Astrocyte (in vitro differentiated cells and primary cell): ENCODE data around the gene RPN2. TPM values are rescaled to one million over a fixed set of nuclear protein-coding genes. Genes with fewer than 3 reads are reported as not detected.

Source experiments
- DNase-seq: peaks from one replicate; pipeline ENCODE4 v3.0.0-alpha.2; 2010; ENCODE audit warnings: low read depth
- FAIRE-seq: peaks from 2 replicates; lab custom pipeline; 2011; peaks lifted over from hg19 to GRCh38; lab: Jason Lieb, UNC
- H2AFZ ChIP-seq: 2 replicates; pipeline ENCODE4 v1.6.0; 2012; ENCODE audit warnings: low read depth, low read length, inconsistent platforms
- H3K27ac ChIP-seq: 2 replicates; pipeline ENCODE4 v1.5.1; 2011; ENCODE audit warnings: low read depth, low read length, inconsistent platforms
- H3K27me3 ChIP-seq: 2 replicates; pipeline ENCODE4 v1.6.0; 2011; ENCODE audit warnings: low read length, inconsistent platforms; ENCODE audit not compliant: insufficient read depth
- H3K36me3 ChIP-seq: 2 replicates; pipeline ENCODE4 v1.5.1; 2011; ENCODE audit warnings: low read length, inconsistent platforms; ENCODE audit not compliant: insufficient read depth
- H3K4me1 ChIP-seq: 2 replicates; pipeline ENCODE4 v1.5.1; 2011; ENCODE audit warnings: low read length, inconsistent platforms; ENCODE audit not compliant: insufficient read depth
- H3K4me2 ChIP-seq: 2 replicates; pipeline ENCODE4 v1.6.0; 2012; ENCODE audit warnings: low read length, inconsistent platforms
- H3K4me3 ChIP-seq: 2 replicates; pipeline ENCODE4 v1.5.1; 2011; ENCODE audit warnings: low read depth, mild to moderate bottlenecking, low read length, inconsistent platforms; ENCODE audit not compliant: insufficient read depth
- H3K79me2 ChIP-seq: 2 replicates; pipeline ENCODE4 v1.6.0; 2012; ENCODE audit warnings: mild to moderate bottlenecking, low read length, inconsistent platforms; ENCODE audit not compliant: insufficient read depth
- H3K9ac ChIP-seq: 2 replicates; pipeline ENCODE4 v1.6.0; 2012; ENCODE audit warnings: mild to moderate bottlenecking, low read length, inconsistent platforms
- H3K9me3 ChIP-seq: 2 replicates; pipeline ENCODE4 v1.5.1; 2012; ENCODE audit warnings: low read depth, mild to moderate bottlenecking, low read length, inconsistent platforms; ENCODE audit not compliant: insufficient read depth
- H4K20me1 ChIP-seq: 2 replicates; pipeline ENCODE4 v1.6.0; 2012; ENCODE audit warnings: low read length, inconsistent platforms; ENCODE audit not compliant: insufficient read depth
- H3K27ac Mint-ChIP-seq: one replicate; pipeline ENCODE4 v1.8.0; 2021; ENCODE audit warnings: mild to moderate bottlenecking, mixed read lengths; ENCODE audit not compliant: unreplicated experiment
- H3K27me3 Mint-ChIP-seq: one replicate; pipeline ENCODE4 v1.8.0; 2021; ENCODE audit warnings: low read depth, mixed read lengths; ENCODE audit not compliant: unreplicated experiment
- H3K36me3 Mint-ChIP-seq: one replicate; pipeline ENCODE4 v1.8.0; 2021; ENCODE audit warnings: low read depth, mixed read lengths; ENCODE audit not compliant: unreplicated experiment
- H3K4me1 Mint-ChIP-seq: one replicate; pipeline ENCODE4 v1.8.0; 2021; ENCODE audit warnings: low read depth, mixed read lengths; ENCODE audit not compliant: unreplicated experiment
- H3K4me3 Mint-ChIP-seq: one replicate; pipeline ENCODE4 v1.8.0; 2021; ENCODE audit warnings: mild to moderate bottlenecking, moderate library complexity, mixed read lengths; ENCODE audit not compliant: unreplicated experiment
- H3K9me3 Mint-ChIP-seq: one replicate; pipeline ENCODE4 v1.8.0; 2021; ENCODE audit warnings: mild to moderate bottlenecking, mixed read lengths; ENCODE audit not compliant: unreplicated experiment
- CTCF ChIP-seq: IDR thresholded peaks from 2 replicates; pipeline ENCODE4 v1.5.1; 2011; ENCODE audit warnings: low read depth, mild to moderate bottlenecking, inconsistent platforms, low read length, moderate library complexity; ENCODE audit not compliant: insufficient read depth
- EZH2 ChIP-seq: IDR thresholded peaks from 2 replicates; pipeline ENCODE4 v1.6.1; 2012; ENCODE audit warnings: mild to moderate bottlenecking, low read length, inconsistent platforms; ENCODE audit not compliant: insufficient read depth
- total RNA-seq: library from RNA; stranded (reverse); gene quantifications from 2 replicates; pipeline ENCODE4 v1.2.1, GENCODE V29; 2021

RPN2 gene
- total RNA-seq, 1 donor from 2014 or later = 259 TPM

GRCh38 chr20:37218976-37219375 lies 39.8 kb downstream of the RPN2 start:
- Histone ChIP-seq H3K9me3 (no peaks in the 10 kb centered on the region), H3K27me3 (no peaks in the 10 kb centered on the region), H3K4me1 (peaks cover 4% of the 10 kb centered on the region), H3K4me3 (no peak overlapping the region), H4K20me1 (peaks cover 36% of the 10 kb centered on the region), H3K79me2 (peaks cover 5% of the 10 kb centered on the region), H2AFZ (no peak overlapping the region), H3K4me2 (no peak overlapping the region), H3K9ac (no peak overlapping the region), H3K36me3 (peaks cover 20% of the 10 kb centered on the region), H3K27ac (no peak overlapping the region)
- H3K36me3 Mint-ChIP-seq = peaks cover 5% of the 10 kb centered on the region
- peaks cover 10% of the 10 kb centered on the region for H3K4me1 Mint-ChIP-seq
- H3K9me3 Mint-ChIP-seq = no peaks in the 10 kb centered on the region
- no peaks in the 10 kb centered on the region for H3K27me3 Mint-ChIP-seq
- DNase-seq (no peak), FAIRE-seq (no peak)
- no peak overlapping the region for H3K4me3 Mint-ChIP-seq
- no peak overlapping the region for H3K27ac Mint-ChIP-seq
- TF ChIP-seq CTCF = no peak

- Mint-ChIP-seq H3K36me3 (peaks cover 9% of the 10 kb centered on the region), H3K4me3 (no peak overlapping the region), H3K4me1 (peaks cover 10% of the 10 kb centered on the region), H3K27ac (no peak overlapping the region), H3K27me3 (no peaks in the 10 kb centered on the region), H3K9me3 (no peaks in the 10 kb centered on the region)
- H3K4me1 ChIP-seq = peaks cover 4% of the 10 kb centered on the region
- H3K79me2 ChIP-seq = peaks cover 5% of the 10 kb centered on the region
- H3K4me3 ChIP-seq = no peak overlapping the region
- no peak overlapping the region for H3K9ac ChIP-seq
- no peak for DNase-seq
- no peak overlapping the region for H3K4me2 ChIP-seq
- peaks cover 36% of the 10 kb centered on the region for H4K20me1 ChIP-seq
- FAIRE-seq = no peak
- TF ChIP-seq CTCF = no peak
- no peak for TF ChIP-seq EZH2
- H3K9me3 ChIP-seq = no peaks in the 10 kb centered on the region
- H3K27me3 ChIP-seq = no peaks in the 10 kb centered on the region
- H3K36me3 ChIP-seq = peaks cover 29% of the 10 kb centered on the region
- no peak overlapping the region for H2AFZ ChIP-seq
- no peak overlapping the region for H3K27ac ChIP-seq
Measured at GRCh38 chr20:37219751-37220668, 40.9 kb downstream of the RPN2 start.

- no peak for FAIRE-seq
Measured at GRCh38 chr20:37220731-37221130, 41.6 kb downstream of the RPN2 start.

More at GRCh38 chr20:37220731-37221130, 41.6 kb downstream of the RPN2 start:
- Histone ChIP-seq H3K27me3 (no peaks in the 10 kb centered on the region), H3K4me3 (no peak overlapping the region), H3K79me2 (peaks cover 5% of the 10 kb centered on the region), H4K20me1 (peaks cover 31% of the 10 kb centered on the region), H3K36me3 (peaks cover 36% of the 10 kb centered on the region), H3K4me2 (no peak overlapping the region), H3K27ac (no peak overlapping the region), H3K4me1 (peaks cover 4% of the 10 kb centered on the region), H2AFZ (no peak overlapping the region), H3K9me3 (no peaks in the 10 kb centered on the region), H3K9ac (no peak overlapping the region)
- Mint-ChIP-seq H3K4me1 (peaks cover 10% of the 10 kb centered on the region), H3K9me3 (no peaks in the 10 kb centered on the region), H3K27ac (no peak overlapping the region), H3K4me3 (no peak overlapping the region), H3K36me3 (peaks cover 9% of the 10 kb centered on the region), H3K27me3 (no peaks in the 10 kb centered on the region)
- TF ChIP-seq EZH2 = no peak
- no peak for TF ChIP-seq CTCF
- DNase-seq = no peak
